Spinal cord (tissue), 10 donors: Measurements from ENCODE around the gene CSGALNACT2. TPM values are rescaled to one million over a fixed set of nuclear protein-coding genes. Genes with fewer than 3 reads are reported as not detected.

Source experiments
- DNase-seq, 6 donors: peaks; one replicate each; pipeline versions ENCODE4 v3.0.0 to v3.0.0-alpha.2; 2013 to 2015; ENCODE audit warnings: low spot score in 6 of 6, low read depth in 4 of 6
- H3K27ac ChIP-seq: one replicate; pipeline ENCODE4 v1.5.1; 2013; ENCODE audit warnings: low read depth, low read length, control low read depth
- H3K27me3 ChIP-seq: one replicate; pipeline ENCODE4 v1.6.1; 2013; ENCODE audit warnings: low read length; ENCODE audit not compliant: control insufficient read depth, insufficient read depth
- H3K36me3 ChIP-seq: one replicate; pipeline ENCODE4 v1.6.1; 2013; ENCODE audit warnings: low read length; ENCODE audit not compliant: control insufficient read depth, insufficient read depth
- H3K4me1 ChIP-seq: one replicate; pipeline ENCODE4 v1.6.1; 2013; ENCODE audit warnings: low read length; ENCODE audit not compliant: control insufficient read depth, insufficient read depth
- H3K4me3 ChIP-seq: one replicate; pipeline ENCODE4 v1.5.1; 2013; ENCODE audit warnings: low read depth, low read length, control low read depth
- H3K9me3 ChIP-seq: one replicate; pipeline ENCODE4 v1.6.1; 2013; ENCODE audit warnings: low read length; ENCODE audit not compliant: control insufficient read depth, insufficient read depth
- WGBS: methylation state at CpG from one replicate; pipeline ENCODE4 v1.1.5; 2013; ENCODE audit warnings: missing lambda C conversion rate; ENCODE audit not compliant: insufficient coverage; 5-methylcytosine and 5-hydroxymethylcytosine counted together
- polyA plus RNA-seq, 2 donors: library from polyadenylated mRNA; unstranded; fragments of 120-200 nt; gene quantifications; one replicate each; pipeline ENCODE4 v1.2.1, GENCODE V29; 2013; ENCODE audit not compliant: insufficient read length in 2 of 2
- total RNA-seq, 2 donors: library from RNA; depleted of rRNA in 1 of 2; stranded (reverse); fragments of 120-200 nt in 1 of 2; fragments of >200 nt in 1 of 2; gene quantifications; one replicate each; pipeline versions ENCODE4 v1.2.3 to v1.2.4, GENCODE V29; 2013 to 2014
- donor health status: healthy.

Gene CSGALNACT2
- total and polyA plus RNA-seq, 4 donors = 14.6 to 28.8 (median 19.3) TPM

DNA sequence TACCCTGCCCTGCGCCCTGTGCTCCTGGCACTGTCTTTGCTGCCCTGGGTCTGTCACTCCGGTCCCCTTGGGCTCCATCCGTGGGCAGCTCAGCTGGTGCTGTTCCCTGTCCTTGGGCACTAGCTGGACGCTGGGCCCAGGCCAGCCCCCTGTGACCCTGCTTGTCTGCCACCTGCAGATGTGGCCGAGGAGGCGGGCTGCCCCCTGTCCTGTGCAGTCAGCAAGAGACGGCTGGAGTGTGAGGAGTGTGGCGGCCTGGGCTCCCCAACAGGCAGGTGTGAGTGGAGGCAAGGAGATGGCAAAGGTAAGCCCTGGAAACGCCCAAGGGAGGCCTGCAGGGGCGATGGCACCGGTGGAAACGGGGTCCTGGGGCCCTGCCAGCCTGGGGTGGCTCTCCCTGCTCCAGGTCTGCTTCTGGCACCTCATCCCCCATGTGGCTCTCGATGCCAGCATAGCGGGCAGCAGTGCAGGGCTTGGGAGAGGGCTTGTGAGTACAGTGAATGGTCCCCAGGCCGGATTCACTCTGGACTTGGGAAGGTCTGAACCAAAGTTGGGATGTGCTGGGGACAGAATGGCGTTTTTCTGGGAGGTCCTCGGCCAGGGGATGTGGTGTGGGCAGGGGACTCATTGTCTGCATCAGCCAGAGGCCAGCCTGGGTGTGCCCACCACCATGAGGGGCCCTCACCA lies 26.2 kb upstream of the CSGALNACT2 start:
- Histone ChIP-seq H3K4me3 (no peak overlapping the region), H3K36me3 (peaks cover 35% of the 10 kb centered on the region), H3K27ac (no peak overlapping the region), H3K9me3 (no peaks in the 10 kb centered on the region), H3K27me3 (no peaks in the 10 kb centered on the region), H3K4me1 (no peaks in the 10 kb centered on the region)
- WGBS = 88% methylated on average over 17 of the region's 17 CpGs
- DNase-seq = no peak

DNA sequence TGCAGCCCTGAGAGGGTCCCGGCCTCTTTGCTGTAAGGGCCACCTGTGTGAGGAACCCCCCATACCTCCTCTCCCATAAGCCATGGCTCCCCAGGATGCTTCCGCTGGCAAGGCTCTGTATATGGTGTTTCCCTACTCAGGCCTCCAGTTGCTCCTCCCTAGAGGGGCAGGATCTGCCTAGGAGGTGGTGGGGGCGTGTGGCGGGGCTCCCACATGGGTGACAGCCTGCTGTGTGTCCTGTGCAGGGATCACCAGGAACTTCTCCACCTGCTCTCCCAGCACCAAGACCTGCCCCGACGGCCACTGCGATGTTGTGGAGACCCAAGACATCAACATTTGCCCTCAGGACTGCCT lies 25.7 kb upstream of the CSGALNACT2 start:
- Histone ChIP-seq H3K4me1 (no peaks in the 10 kb centered on the region), H3K4me3 (no peak overlapping the region), H3K27me3 (no peaks in the 10 kb centered on the region), H3K36me3 (peaks cover 38% of the 10 kb centered on the region), H3K9me3 (no peaks in the 10 kb centered on the region), H3K27ac (no peak overlapping the region)
- DNase-seq = no peak
- 80% methylated on average over 1 of the region's 7 CpGs for WGBS

DNA sequence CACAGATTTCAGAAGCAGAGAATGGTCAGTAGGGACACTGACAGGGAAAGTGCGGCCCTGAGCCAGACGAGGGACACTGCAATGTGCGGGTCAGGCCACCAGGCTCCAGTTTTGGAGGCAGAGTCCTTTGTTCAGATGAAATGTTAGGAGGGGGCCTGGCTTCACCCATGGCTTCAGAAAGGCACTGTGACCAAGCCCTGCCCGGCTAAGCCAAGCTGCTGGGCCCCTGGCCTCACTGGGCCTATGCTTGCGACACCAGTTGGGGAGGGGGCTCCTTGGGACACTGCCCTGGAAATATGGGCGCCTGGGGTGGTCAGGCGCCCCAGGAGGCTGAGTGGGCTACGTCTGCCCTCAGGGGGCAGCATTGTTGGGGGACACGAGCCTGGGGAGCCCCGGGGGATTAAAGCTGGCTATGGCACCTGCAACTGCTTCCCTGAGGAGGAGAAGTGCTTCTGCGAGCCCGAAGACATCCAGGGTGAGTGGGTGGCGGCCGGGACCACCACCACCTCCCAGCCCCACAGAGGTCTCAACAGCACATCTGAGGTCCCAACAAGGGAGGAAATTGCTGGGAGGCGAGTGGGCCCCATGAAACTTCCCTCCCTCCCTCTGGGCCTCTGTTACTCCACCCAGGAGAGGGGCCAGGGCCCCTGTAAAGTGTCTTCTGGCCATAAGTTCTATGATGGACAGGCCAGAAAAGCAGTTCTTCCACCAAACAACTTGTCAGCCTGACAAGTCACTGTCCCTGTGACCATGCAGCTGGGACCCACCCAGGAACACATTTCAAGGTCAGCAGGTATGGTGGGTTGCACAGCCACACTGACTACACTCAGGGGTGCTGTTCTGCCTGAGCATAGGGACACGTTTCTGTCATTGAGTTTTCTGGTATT lies 24.8 kb upstream of the CSGALNACT2 start:
- no peaks in the 10 kb centered on the region for H3K27me3 ChIP-seq
- 76% methylated on average over 10 of the region's 16 CpGs for WGBS
- no peak overlapping the region for H3K27ac ChIP-seq
- no peaks in the 10 kb centered on the region for H3K4me1 ChIP-seq
- H3K9me3 ChIP-seq = no peaks in the 10 kb centered on the region
- peaks cover 42% of the 10 kb centered on the region for H3K36me3 ChIP-seq
- no peak for DNase-seq
- no peak overlapping the region for H3K4me3 ChIP-seq

DNA sequence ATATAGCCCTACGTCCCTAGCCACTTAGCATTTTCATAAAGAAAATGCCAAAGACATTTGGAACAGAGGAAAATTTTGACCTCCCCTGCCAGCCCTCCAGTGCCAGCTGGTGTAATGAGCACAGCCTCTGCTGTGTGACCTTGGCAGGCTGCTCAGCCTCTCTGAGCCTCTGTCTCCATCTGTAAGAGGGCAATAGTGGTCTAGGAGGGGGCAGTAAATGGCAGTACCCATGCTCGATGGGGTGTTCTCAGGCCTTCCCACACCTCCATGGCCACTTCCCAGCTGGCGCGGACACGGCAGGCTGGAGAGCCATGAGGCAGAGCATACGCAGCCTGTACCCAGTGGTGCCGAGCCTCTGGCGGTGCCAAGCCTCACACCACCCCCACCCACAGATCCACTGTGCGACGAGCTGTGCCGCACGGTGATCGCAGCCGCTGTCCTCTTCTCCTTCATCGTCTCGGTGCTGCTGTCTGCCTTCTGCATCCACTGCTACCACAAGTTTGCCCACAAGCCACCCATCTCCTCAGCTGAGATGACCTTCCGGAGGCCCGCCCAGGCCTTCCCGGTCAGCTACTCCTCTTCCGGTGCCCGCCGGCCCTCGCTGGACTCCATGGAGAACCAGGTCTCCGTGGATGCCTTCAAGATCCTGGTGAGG lies 24.0 kb upstream of the CSGALNACT2 start:
- WGBS = 90% methylated on average over 23 of the region's 24 CpGs
- H3K27ac ChIP-seq = no peak overlapping the region
- no peak overlapping the region for H3K4me3 ChIP-seq
- no peaks in the 10 kb centered on the region for H3K4me1 ChIP-seq
- H3K9me3 ChIP-seq = no peaks in the 10 kb centered on the region
- no peak for DNase-seq
- peaks cover 49% of the 10 kb centered on the region for H3K36me3 ChIP-seq
- no peaks in the 10 kb centered on the region for H3K27me3 ChIP-seq

DNA sequence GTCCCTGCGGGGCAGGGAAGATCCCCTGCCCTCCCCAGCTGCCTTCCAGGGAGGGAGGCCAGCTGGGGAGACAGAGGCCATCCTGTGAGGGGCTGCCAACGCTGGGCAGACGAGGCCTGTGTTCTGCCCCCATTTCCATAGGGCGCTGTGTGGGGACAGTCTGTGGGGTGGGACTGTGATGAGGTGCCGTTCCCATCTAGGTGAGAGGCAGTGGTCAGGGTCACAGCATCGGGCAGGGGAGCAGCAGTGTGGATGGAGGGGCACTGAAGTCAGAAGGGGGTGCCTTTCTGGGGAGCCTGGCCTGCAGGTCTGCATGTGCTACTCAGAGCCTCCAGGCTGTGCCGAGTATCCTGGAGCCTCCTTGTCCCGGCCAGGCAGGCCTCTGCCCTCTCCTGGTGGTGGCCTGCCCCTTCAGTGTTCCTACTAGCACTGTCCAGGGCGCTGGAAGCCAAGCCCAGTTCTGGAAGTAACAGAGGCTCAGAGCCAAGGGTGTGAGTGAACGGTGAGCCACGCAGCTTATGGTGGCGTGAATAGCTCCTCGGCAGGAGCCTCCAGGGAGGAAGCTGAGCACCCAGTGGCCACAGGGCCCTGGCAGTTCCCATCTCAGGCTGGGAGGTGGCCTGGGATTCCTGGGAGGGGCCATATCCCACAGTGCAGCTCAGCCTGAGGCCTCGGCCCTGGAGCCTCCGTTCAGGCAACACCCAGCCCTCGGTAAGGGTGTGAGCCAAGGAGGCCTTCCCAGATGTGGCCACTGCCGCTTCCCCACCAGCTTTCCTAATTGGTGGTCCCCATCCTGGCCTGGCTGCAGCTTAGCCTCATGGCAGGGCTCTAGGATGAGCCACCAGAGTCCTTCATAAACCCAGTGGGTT lies 23.3 kb upstream of the CSGALNACT2 start:
- Histone ChIP-seq H3K36me3 (peaks cover 57% of the 10 kb centered on the region), H3K9me3 (no peaks in the 10 kb centered on the region), H3K4me1 (no peaks in the 10 kb centered on the region), H3K4me3 (no peak overlapping the region), H3K27ac (no peak overlapping the region), H3K27me3 (no peaks in the 10 kb centered on the region)
- no peak for DNase-seq
- whole genome bisulfite sequencing = 78% methylated on average over 16 of the region's 17 CpGs

DNA sequence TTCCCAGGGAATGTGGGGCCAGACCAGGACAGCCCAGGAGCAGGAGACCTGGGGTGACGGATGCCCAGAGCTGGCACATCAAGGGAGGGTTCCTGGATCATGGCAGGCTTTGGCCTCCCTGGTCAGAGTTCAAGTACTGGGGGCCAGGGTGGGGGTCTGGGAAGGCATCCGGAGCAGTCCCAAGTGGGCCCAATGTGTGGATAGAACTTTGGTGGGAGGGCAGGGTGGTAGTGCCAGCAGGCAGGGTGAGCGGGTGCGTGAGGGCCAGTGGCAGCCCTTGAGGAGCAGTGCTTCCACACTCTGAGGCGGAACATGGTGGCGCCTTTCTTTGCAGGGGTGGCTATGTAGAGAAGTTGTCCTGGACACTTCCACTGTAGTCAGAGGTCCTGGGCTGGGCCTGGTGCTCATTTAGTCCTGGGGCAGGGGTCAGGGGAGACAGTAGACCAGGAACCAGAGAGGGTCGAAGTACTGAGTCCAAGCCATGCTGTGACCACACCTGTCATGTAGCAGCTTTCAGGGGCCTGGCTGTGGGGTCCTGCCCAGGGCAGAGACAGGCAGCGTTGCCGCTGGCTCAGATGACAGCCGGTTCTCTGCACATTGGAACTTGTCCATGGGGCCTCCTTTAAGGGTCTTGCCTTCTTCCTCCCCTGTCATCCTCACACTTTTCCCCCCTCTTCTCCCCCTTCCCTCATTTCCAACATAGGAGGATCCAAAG lies 22.2 kb upstream of the CSGALNACT2 start:
- H3K4me3 ChIP-seq = no peak overlapping the region
- H3K4me1 ChIP-seq = peaks cover 5% of the 10 kb centered on the region
- DNase-seq = no peak
- no peaks in the 10 kb centered on the region for H3K27me3 ChIP-seq
- peaks cover 63% of the 10 kb centered on the region for H3K36me3 ChIP-seq
- 87% methylated on average over 7 of the region's 10 CpGs for WGBS
- no peak overlapping the region for H3K27ac ChIP-seq
- no peaks in the 10 kb centered on the region for H3K9me3 ChIP-seq

DNA sequence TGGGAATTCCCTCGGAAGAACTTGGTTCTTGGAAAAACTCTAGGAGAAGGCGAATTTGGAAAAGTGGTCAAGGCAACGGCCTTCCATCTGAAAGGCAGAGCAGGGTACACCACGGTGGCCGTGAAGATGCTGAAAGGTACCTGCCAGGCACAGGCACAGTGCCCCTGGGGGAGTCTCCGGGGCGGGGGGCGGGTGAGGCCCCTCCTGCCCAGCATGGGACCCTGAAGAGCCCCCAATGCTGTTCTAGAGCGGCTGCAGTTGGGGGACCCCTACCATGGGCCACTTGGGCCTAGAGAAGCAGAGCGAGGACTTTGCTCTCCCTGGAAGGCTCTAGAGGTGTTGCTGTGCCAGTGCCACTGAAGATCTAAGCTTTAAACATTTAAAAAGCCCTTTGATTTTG lies 21.6 kb upstream of the CSGALNACT2 start:
- Histone ChIP-seq H3K9me3 (no peaks in the 10 kb centered on the region), H3K4me1 (peaks cover 11% of the 10 kb centered on the region), H3K27ac (no peak overlapping the region), H3K4me3 (no peak overlapping the region), H3K27me3 (no peaks in the 10 kb centered on the region), H3K36me3 (peaks cover 67% of the 10 kb centered on the region)
- 80% methylated on average over 10 of the region's 10 CpGs for WGBS
- DNase-seq = no peak

DNA sequence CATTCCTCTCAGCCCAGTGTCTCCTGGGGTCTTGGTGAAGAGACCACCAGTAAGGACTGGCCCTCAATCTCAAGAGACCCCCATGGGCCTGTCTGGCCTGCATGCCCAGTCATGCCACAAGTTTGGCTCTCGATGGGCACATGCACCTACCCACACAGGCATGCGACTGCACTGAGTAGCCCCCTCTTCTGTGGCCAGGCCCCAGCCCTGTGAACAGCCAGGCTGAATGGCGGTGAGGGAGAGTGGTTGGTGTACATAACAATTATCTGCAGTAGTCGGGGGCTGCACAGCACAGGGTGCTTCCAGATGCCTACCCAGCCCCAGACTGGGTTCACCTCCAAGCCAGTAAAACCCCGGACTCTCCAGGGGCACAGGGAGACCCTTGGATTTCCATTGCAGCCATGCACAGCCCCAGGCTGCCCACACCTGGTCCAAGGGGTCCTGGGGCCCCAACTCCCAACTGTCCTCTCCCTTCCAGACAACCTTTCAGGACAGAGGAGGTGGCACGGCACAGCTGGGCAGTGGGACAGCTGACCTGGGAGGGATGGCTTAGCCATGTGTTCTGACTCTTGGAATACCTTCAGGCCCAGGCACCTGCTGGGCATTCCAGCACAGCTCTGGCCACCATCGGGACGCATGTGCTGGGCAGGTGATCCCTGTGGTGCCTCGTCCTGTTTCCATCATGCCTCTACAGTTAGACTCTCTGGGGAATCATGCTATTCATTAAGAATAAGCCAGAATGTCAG lies 21.0 kb upstream of the CSGALNACT2 start:
- no peak for DNase-seq
- Histone ChIP-seq H3K36me3 (peaks cover 67% of the 10 kb centered on the region), H3K4me3 (no peak overlapping the region), H3K27ac (no peak overlapping the region), H3K9me3 (no peaks in the 10 kb centered on the region), H3K4me1 (peaks cover 16% of the 10 kb centered on the region), H3K27me3 (no peaks in the 10 kb centered on the region)
- WGBS = 77% methylated on average over 8 of the region's 9 CpGs
